MM.1S (cell line): ENCODE results near the gene BTNL8.

ENCODE experiments used
- DNase-seq: peaks from one replicate; pipeline ENCODE4 v3.0.0-alpha.2; 2015
- H2AFZ ChIP-seq: fragments of 300-600 bp; sonication (generic); 2 replicates; pipeline ENCODE4 v1.6.0; 2016; ENCODE audit warnings: antibody characterized with exemption, low read length
- H3F3A ChIP-seq: fragments of 300-600 bp; sonication (generic); 2 replicates; pipeline ENCODE4 v1.6.1; 2016; ENCODE audit warnings: mild to moderate bottlenecking, antibody characterized with exemption, low read length, moderate library complexity, mixed read lengths; ENCODE audit not compliant: insufficient read depth
- H3K27ac ChIP-seq: fragments of 300-600 bp; sonication (generic); 2 replicates; pipeline ENCODE4 v1.5.1; 2016; ENCODE audit warnings: mild to moderate bottlenecking, low read length
- H3K27me3 ChIP-seq: fragments of 300-600 bp; sonication (generic); replicated peaks from 2 replicates; pipeline ENCODE4 v1.6.0; 2016; ENCODE audit warnings: low read length; ENCODE audit not compliant: insufficient read depth
- H3K36me3 ChIP-seq: fragments of 300-600 bp; sonication (generic); replicated peaks from 2 replicates; pipeline ENCODE4 v1.6.1; 2016; ENCODE audit warnings: mild to moderate bottlenecking, low read length, mixed read lengths; ENCODE audit not compliant: insufficient read depth
- H3K4me1 ChIP-seq: fragments of 300-600 bp; sonication (generic); 2 replicates; pipeline ENCODE4 v1.6.1; 2016; ENCODE audit warnings: low read length, mixed read lengths
- H3K4me2 ChIP-seq: fragments of 300-600 bp; sonication (generic); 2 replicates; pipeline ENCODE4 v1.6.0; 2016; ENCODE audit warnings: low read depth, low read length
- H3K4me3 ChIP-seq: fragments of 300-600 bp; sonication (generic); 2 replicates; pipeline ENCODE4 v1.5.1; 2016; ENCODE audit warnings: low read length, mixed read lengths
- H3K79me2 ChIP-seq: fragments of 300-600 bp; sonication (generic); 2 replicates; pipeline ENCODE4 v1.6.1; 2016; ENCODE audit warnings: mixed run types, low read length, mixed read lengths
- H3K9ac ChIP-seq: fragments of 300-600 bp; sonication (generic); 2 replicates; pipeline ENCODE4 v1.6.1; 2016; ENCODE audit warnings: low read length, mixed read lengths
- H3K9me2 ChIP-seq: fragments of 300-600 bp; sonication (generic); replicated peaks from 2 replicates; pipeline ENCODE4 v1.6.1; 2016; ENCODE audit warnings: mild to moderate bottlenecking, low read length, mixed read lengths; ENCODE audit not compliant: insufficient read depth
- H3K9me3 ChIP-seq: fragments of 300-600 bp; sonication (generic); replicated peaks from 2 replicates; pipeline ENCODE4 v1.6.1; 2016; ENCODE audit warnings: mild to moderate bottlenecking, low read length, mixed read lengths; ENCODE audit not compliant: insufficient read depth
- H4K20me1 ChIP-seq: fragments of 300-600 bp; sonication (generic); 2 replicates; pipeline ENCODE4 v1.6.1; 2016; ENCODE audit warnings: mild to moderate bottlenecking, low read length, moderate library complexity, mixed read lengths; ENCODE audit not compliant: insufficient read depth
- EZH2 ChIP-seq: fragments of 300-600 bp; sonication (generic); optimal IDR thresholded peaks from 2 replicates; pipeline ENCODE3; 2017; ENCODE audit warnings: low read depth, mild to moderate bottlenecking, antibody characterized with exemption, low read length, mixed read lengths
- EZH2phosphoT487 ChIP-seq: fragments of 300-600 bp; sonication (generic); IDR thresholded peaks from 2 replicates; pipeline ENCODE4 v1.6.1; 2018; ENCODE audit warnings: antibody characterized with exemption, low read length
- TF ChIP-seq, protein P1 (sequence below): fragments of 300-600 bp; sonication (generic); IDR thresholded peaks from 2 replicates; pipeline ENCODE4 v1.5.1; 2016; ENCODE audit warnings: antibody characterized with exemption, low read length, mixed read lengths

BTNL8 gene

GRCh38 chr5:180938294-180938693 lies 39.3 kb downstream of the BTNL8 start:
- H3K27me3 ChIP-seq = no peaks in the 10 kb centered on the region
- TF ChIP-seq EZH2 = no peak
- no peak for TF ChIP-seq EZH2phosphoT487
- TF ChIP-seq, protein P1, sequence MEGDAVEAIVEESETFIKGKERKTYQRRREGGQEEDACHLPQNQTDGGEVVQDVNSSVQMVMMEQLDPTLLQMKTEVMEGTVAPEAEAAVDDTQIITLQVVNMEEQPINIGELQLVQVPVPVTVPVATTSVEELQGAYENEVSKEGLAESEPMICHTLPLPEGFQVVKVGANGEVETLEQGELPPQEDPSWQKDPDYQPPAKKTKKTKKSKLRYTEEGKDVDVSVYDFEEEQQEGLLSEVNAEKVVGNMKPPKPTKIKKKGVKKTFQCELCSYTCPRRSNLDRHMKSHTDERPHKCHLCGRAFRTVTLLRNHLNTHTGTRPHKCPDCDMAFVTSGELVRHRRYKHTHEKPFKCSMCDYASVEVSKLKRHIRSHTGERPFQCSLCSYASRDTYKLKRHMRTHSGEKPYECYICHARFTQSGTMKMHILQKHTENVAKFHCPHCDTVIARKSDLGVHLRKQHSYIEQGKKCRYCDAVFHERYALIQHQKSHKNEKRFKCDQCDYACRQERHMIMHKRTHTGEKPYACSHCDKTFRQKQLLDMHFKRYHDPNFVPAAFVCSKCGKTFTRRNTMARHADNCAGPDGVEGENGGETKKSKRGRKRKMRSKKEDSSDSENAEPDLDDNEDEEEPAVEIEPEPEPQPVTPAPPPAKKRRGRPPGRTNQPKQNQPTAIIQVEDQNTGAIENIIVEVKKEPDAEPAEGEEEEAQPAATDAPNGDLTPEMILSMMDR = no peak
- H3K4me1 ChIP-seq = no peaks in the 10 kb centered on the region
- H2AFZ ChIP-seq = no peak overlapping the region
- DNase-seq = no peak
- H3F3A ChIP-seq = no peaks in the 10 kb centered on the region
- no peaks in the 10 kb centered on the region for H3K36me3 ChIP-seq
- H4K20me1 ChIP-seq = no peaks in the 10 kb centered on the region
- no peak overlapping the region for H3K27ac ChIP-seq
- H3K4me2 ChIP-seq = no peak overlapping the region
- no peaks in the 10 kb centered on the region for H3K9me2 ChIP-seq
- H3K9ac ChIP-seq = no peak overlapping the region
- H3K4me3 ChIP-seq = no peak overlapping the region
- H3K9me3 ChIP-seq = no peaks in the 10 kb centered on the region
- no peaks in the 10 kb centered on the region for H3K79me2 ChIP-seq

- Histone ChIP-seq H3K9me2 (no peaks in the 10 kb centered on the region), H3K4me1 (no peaks in the 10 kb centered on the region), H4K20me1 (no peaks in the 10 kb centered on the region), H3K27ac (no peak overlapping the region), H3K4me3 (no peak overlapping the region), H3K9me3 (no peaks in the 10 kb centered on the region), H3K36me3 (no peaks in the 10 kb centered on the region), H3F3A (no peaks in the 10 kb centered on the region), H3K4me2 (no peak overlapping the region), H2AFZ (no peak overlapping the region), H3K9ac (no peak overlapping the region), H3K79me2 (no peaks in the 10 kb centered on the region), H3K27me3 (no peaks in the 10 kb centered on the region)
- no peak for DNase-seq
- TF ChIP-seq, protein P1 = no peak
- TF ChIP-seq EZH2phosphoT487 (no peak), EZH2 (no peak)
These were observed 51.5 kb downstream of the BTNL8 start for GRCh38 chr5:180950291-180950949.

- Histone ChIP-seq H3K79me2 (no peaks in the 10 kb centered on the region), H3K27ac (no peak overlapping the region), H2AFZ (no peak overlapping the region), H3K9me2 (no peaks in the 10 kb centered on the region), H3K4me1 (no peaks in the 10 kb centered on the region), H3F3A (no peaks in the 10 kb centered on the region), H3K9me3 (no peaks in the 10 kb centered on the region), H3K36me3 (no peaks in the 10 kb centered on the region), H3K4me3 (no peak overlapping the region), H3K9ac (no peak overlapping the region), H3K4me2 (no peak overlapping the region), H4K20me1 (no peaks in the 10 kb centered on the region), H3K27me3 (no peaks in the 10 kb centered on the region)
- DNase-seq = no peak
- TF ChIP-seq EZH2 = no peak
- TF ChIP-seq, protein P1 = no peak
- TF ChIP-seq EZH2phosphoT487 = no peak
These were observed 60.7 kb downstream of the BTNL8 start for GRCh38 chr5:180959661-180960060.
